Neuronal stem cell (in vitro differentiated cells): ENCODE results near the gene STAT5B.

ENCODE experiments used
- DNase-seq: peaks from one replicate; pipeline ENCODE4 v3.0.0-alpha.2; 2013; ENCODE audit warnings: low spot score
- H2AFZ ChIP-seq: one replicate; pipeline ENCODE4 v1.6.1; 2013; ENCODE audit warnings: mild to moderate bottlenecking, low read length, inconsistent platforms
- H2AK5ac ChIP-seq: 2 replicates; pipeline ENCODE4 v1.6.1; 2013; ENCODE audit warnings: low read depth, mild to moderate bottlenecking, inconsistent platforms, low read length, moderate library complexity, mixed read lengths
- H2BK120ac ChIP-seq: 2 replicates; pipeline ENCODE4 v1.6.1; 2013; ENCODE audit warnings: low read depth, mild to moderate bottlenecking, inconsistent platforms, low read length, moderate library complexity, mixed read lengths
- H2BK12ac ChIP-seq: one replicate; pipeline ENCODE4 v1.6.1; 2013; ENCODE audit warnings: low read length, inconsistent platforms
- H2BK15ac ChIP-seq: 2 replicates; pipeline ENCODE4 v1.6.1; 2013; ENCODE audit warnings: mild to moderate bottlenecking, low read length, inconsistent platforms, mixed read lengths
- H2BK5ac ChIP-seq: one replicate; pipeline ENCODE4 v1.6.1; 2013; ENCODE audit warnings: inconsistent platforms, mild to moderate bottlenecking, low read length, moderate library complexity
- H3K14ac ChIP-seq: one replicate; pipeline ENCODE4 v1.6.1; 2013; ENCODE audit warnings: low read length, inconsistent platforms
- H3K18ac ChIP-seq: 2 replicates; pipeline ENCODE4 v1.6.1; 2013; ENCODE audit warnings: low read length, inconsistent platforms
- H3K23ac ChIP-seq: 2 replicates; pipeline ENCODE4 v1.6.1; 2013; ENCODE audit warnings: low read depth, mild to moderate bottlenecking, mixed read lengths, low read length, inconsistent platforms; ENCODE audit not compliant: poor library complexity
- H3K27ac ChIP-seq: replicated peaks from 3 replicates; pipeline ENCODE4 v1.5.1; 2013; ENCODE audit warnings: low read length, inconsistent platforms
- H3K27me3 ChIP-seq, 3 experiments: 2 replicates each; pipeline ENCODE4 v1.6.1; 2013; ENCODE audit warnings: low read length in 3 of 3, mild to moderate bottlenecking in 2 of 3, inconsistent platforms in 1 of 3, low read depth in 1 of 3, mixed read lengths in 1 of 3, moderate library complexity in 1 of 3; ENCODE audit not compliant: control insufficient read depth in 3 of 3, insufficient read depth in 3 of 3
- H3K36me3 ChIP-seq, 2 donors: replicated peaks in 1 of 2; 2 replicates each; pipeline ENCODE4 v1.6.1; 2013; ENCODE audit warnings: low read length in 2 of 2; ENCODE audit not compliant: control insufficient read depth in 2 of 2, insufficient read depth in 2 of 2
- H3K4ac ChIP-seq: 2 replicates; pipeline ENCODE4 v1.6.1; 2013; ENCODE audit warnings: inconsistent platforms, mild to moderate bottlenecking, low read length, moderate library complexity
- H3K4me1 ChIP-seq, 2 donors: 1 replicate in 1 of 2; 2 replicates in 1 of 2; pipeline ENCODE4 v1.6.1; 2013; ENCODE audit warnings: low read length in 2 of 2, low read depth in 1 of 2; ENCODE audit not compliant: control insufficient read depth in 2 of 2, insufficient read depth in 1 of 2
- H3K4me2 ChIP-seq: one replicate; pipeline ENCODE4 v1.6.1; 2013; ENCODE audit warnings: mild to moderate bottlenecking, low read length, inconsistent platforms; ENCODE audit not compliant: insufficient read depth, poor library complexity, severe bottlenecking
- H3K4me3 ChIP-seq, 2 donors: 2 replicates each; pipeline ENCODE4 v1.5.1; 2013; ENCODE audit warnings: low read length in 2 of 2, mild to moderate bottlenecking in 2 of 2, inconsistent platforms in 1 of 2, moderate library complexity in 1 of 2
- H3K79me1 ChIP-seq: one replicate; pipeline ENCODE4 v1.6.1; 2013; ENCODE audit warnings: low read depth, mild to moderate bottlenecking, inconsistent platforms, low read length, moderate library complexity
- H3K9ac ChIP-seq: one replicate; pipeline ENCODE4 v1.6.1; 2013; ENCODE audit warnings: mild to moderate bottlenecking, low read depth, low read length, inconsistent platforms; ENCODE audit not compliant: poor library complexity
- H3K9me3 ChIP-seq, 2 donors: replicated peaks in 1 of 2; 2 replicates each; pipeline versions ENCODE3 to v1.6.1; 2013; ENCODE audit warnings: low read length in 2 of 2, mild to moderate bottlenecking in 2 of 2, inconsistent platforms in 1 of 2, low read depth in 1 of 2, mixed read lengths in 1 of 2, moderate library complexity in 1 of 2; ENCODE audit not compliant: control insufficient read depth in 2 of 2, insufficient read depth in 1 of 2
- H4K8ac ChIP-seq: one replicate; pipeline ENCODE4 v1.6.1; 2013; ENCODE audit warnings: low read depth, mild to moderate bottlenecking, inconsistent platforms, low read length, moderate library complexity
- H4K91ac ChIP-seq: one replicate; pipeline ENCODE4 v1.6.1; 2013; ENCODE audit warnings: low read length, low read depth, mild to moderate bottlenecking, inconsistent platforms; ENCODE audit not compliant: poor library complexity
- WGBS, 2 donors: extraction: QIAGEN DNeasy Blood & Tissue Kit; methylation state at CpG; one replicate each; pipeline ENCODE4 v1.1.7; 2013; ENCODE audit warnings: missing lambda C conversion rate in 2 of 2, mixed read lengths in 1 of 2; ENCODE audit not compliant: insufficient read length in 2 of 2, insufficient replicate concordance in 1 of 2; ENCODE audit errors: extremely low coverage in 2 of 2; 5-methylcytosine and 5-hydroxymethylcytosine counted together

STAT5B gene

DNA sequence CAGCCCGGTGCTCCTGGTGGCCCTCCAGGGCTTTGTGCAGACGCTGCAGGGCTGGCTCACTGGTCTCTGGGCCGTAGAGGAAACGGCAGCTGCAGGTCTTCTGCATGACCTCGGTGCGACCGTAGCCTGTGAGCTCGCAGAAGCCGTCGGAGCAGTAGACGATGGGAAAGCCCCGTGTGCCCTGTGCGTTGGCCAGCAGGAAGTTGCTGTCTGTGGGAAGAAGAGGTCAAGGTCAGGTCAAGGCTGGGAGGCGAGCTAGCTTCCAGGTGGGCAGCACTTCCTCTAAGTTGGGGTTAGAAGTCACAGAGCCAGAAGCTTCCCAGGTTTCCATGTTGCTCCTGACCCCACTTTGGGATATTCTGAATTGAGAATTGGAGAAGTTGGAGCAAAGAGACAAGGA, 97.4 kb downstream of the STAT5B start:
- H3K27me3 ChIP-seq = peaks cover 15 to 54% (median 53%) of the 10 kb centered on the region in 3 experiments
- H3K4me3 ChIP-seq = no peak overlapping the region
- no peaks in the 10 kb centered on the region for H3K36me3 ChIP-seq
- H3K18ac ChIP-seq = no peak overlapping the region
- H2BK5ac ChIP-seq = no peak overlapping the region
- no peak overlapping the region for H2BK15ac ChIP-seq
- no peaks in the 10 kb centered on the region for H3K79me1 ChIP-seq
- H3K4ac ChIP-seq = no peak overlapping the region
- no peak overlapping the region for H3K27ac ChIP-seq
- no CpG with 5 or more reads among the region's 14 CpGs for WGBS, 2 donors
- no peak overlapping the region for H2AFZ ChIP-seq
- no peak overlapping the region for H4K8ac ChIP-seq
- no peak overlapping the region for H2AK5ac ChIP-seq
- H2BK120ac ChIP-seq = no peak overlapping the region
- H2BK12ac ChIP-seq = no peak overlapping the region
- H4K91ac ChIP-seq = no peak overlapping the region
- no peak overlapping the region for H3K14ac ChIP-seq
- H3K4me2 ChIP-seq = no peak overlapping the region
- H3K4me1 ChIP-seq = peaks cover 3 to 4% of the 10 kb centered on the region in 2 donors
- no peak overlapping the region for H3K23ac ChIP-seq
- peaks cover 0 to 2% of the 10 kb centered on the region in 2 donors for H3K9me3 ChIP-seq
- no peak for DNase-seq
- H3K9ac ChIP-seq = no peak overlapping the region

GRCh38 chr17:42177684-42178083, 98.5 kb downstream of the STAT5B start:
- Histone ChIP-seq H3K4ac (no peak overlapping the region), H3K27me3 (peaks cover 10 to 53% (median 43%) of the 10 kb centered on the region in 3 experiments), H3K14ac (no peak overlapping the region), H3K18ac (no peak overlapping the region), H3K36me3 (no peaks in the 10 kb centered on the region), H2BK12ac (no peak overlapping the region), H3K4me1 (peaks cover 0 to 3% of the 10 kb centered on the region in 2 donors), H3K23ac (no peak overlapping the region), H2BK120ac (no peak overlapping the region), H4K91ac (no peak overlapping the region), H2AK5ac (no peak overlapping the region), H3K27ac (no peak overlapping the region), H2AFZ (no peak overlapping the region), H2BK5ac (no peak overlapping the region), H3K4me2 (no peak overlapping the region), H3K9ac (no peak overlapping the region), H4K8ac (no peak overlapping the region), H2BK15ac (no peak overlapping the region), H3K4me3 (no peak overlapping the region), H3K79me1 (no peaks in the 10 kb centered on the region), H3K9me3 (peaks cover 0 to 2% of the 10 kb centered on the region in 2 donors)
- DNase-seq = no peak
- no CpG with 5 or more reads among the region's 2 CpGs for WGBS, 2 donors

GRCh38 chr17:42174126-42174783, 101.9 kb downstream of the STAT5B start:
- no peak overlapping the region for H4K8ac ChIP-seq
- peak overlapping the region; percentile 65 for H3K23ac ChIP-seq
- no peak overlapping the region for H4K91ac ChIP-seq
- H3K4me1 ChIP-seq = no peaks in the 10 kb centered on the region
- WGBS, 2 donors = no CpG with 5 or more reads among the region's 14 CpGs
- no peak overlapping the region for H3K18ac ChIP-seq
- no peak overlapping the region for H3K27ac ChIP-seq
- peak overlapping the region; percentile 70 for H2AK5ac ChIP-seq
- no peak overlapping the region for H3K14ac ChIP-seq
- peaks cover 3% of the 10 kb centered on the region for H3K79me1 ChIP-seq
- H2BK15ac ChIP-seq = no peak overlapping the region
- peaks cover 0 to 49% (median 9%) of the 10 kb centered on the region in 3 experiments for H3K27me3 ChIP-seq
- no peak overlapping the region for H3K4me3 ChIP-seq
- no peak overlapping the region for H3K4me2 ChIP-seq
- H2BK120ac ChIP-seq = no peak overlapping the region
- no peak for DNase-seq
- no peak overlapping the region for H3K4ac ChIP-seq
- peak overlapping the region; percentile 77 for H3K9ac ChIP-seq
- H3K9me3 ChIP-seq = no peaks in the 10 kb centered on the region
- H3K36me3 ChIP-seq = no peaks in the 10 kb centered on the region
- H2AFZ ChIP-seq = no peak overlapping the region
- no peak overlapping the region for H2BK5ac ChIP-seq
- no peak overlapping the region for H2BK12ac ChIP-seq

GRCh38 chr17:42171831-42172230, 104.4 kb downstream of the STAT5B start:
- H3K23ac ChIP-seq = peak overlapping the region; percentile 55
- no peaks in the 10 kb centered on the region for H3K36me3 ChIP-seq
- no peak overlapping the region for H2BK120ac ChIP-seq
- H2AK5ac ChIP-seq = peak overlapping the region; percentile 94
- no peak overlapping the region for H4K8ac ChIP-seq
- peaks cover 3% of the 10 kb centered on the region for H3K79me1 ChIP-seq
- H3K4me1 ChIP-seq = no peaks in the 10 kb centered on the region
- no peak overlapping the region for H3K9ac ChIP-seq
- H3K27me3 ChIP-seq = peaks cover 0 to 39% (median 1%) of the 10 kb centered on the region in 3 experiments
- H3K27ac ChIP-seq = no peak overlapping the region
- H4K91ac ChIP-seq = no peak overlapping the region
- no peak for DNase-seq
- no peak overlapping the region for H3K4me3 ChIP-seq
- H3K18ac ChIP-seq = peak overlapping the region; percentile 64
- H3K4ac ChIP-seq = no peak overlapping the region
- H3K14ac ChIP-seq = peak overlapping the region; percentile 89
- H2AFZ ChIP-seq = no peak overlapping the region
- WGBS, 2 donors = no CpG with 5 or more reads among the region's 11 CpGs
- H2BK5ac ChIP-seq = peak overlapping the region; percentile 39
- no peak overlapping the region for H3K4me2 ChIP-seq
- no peak overlapping the region for H2BK15ac ChIP-seq
- H2BK12ac ChIP-seq = peak overlapping the region; percentile 41
- H3K9me3 ChIP-seq = peaks cover 0 to 1% of the 10 kb centered on the region in 2 donors
